ENCODE measurements around the gene BICD1. TPM values are rescaled to one million over a fixed set of nuclear protein-coding genes. Genes with fewer than 3 reads are reported as not detected.

The BICD1 gene
- total and polyA plus RNA-seq, 5 donors from 2014 or later = 8.0 to 23.6 (median 9.4) TPM

GRCh38 chr12:32379667-32380066 is 273.0 kb downstream of the BICD1 start:
- Mint-ChIP-seq H3K27me3 (peaks cover 17% of the 10 kb centered on the region), H3K4me3 (no peak overlapping the region), H3K36me3 (no peaks in the 10 kb centered on the region), H3K27ac (no peak overlapping the region), H3K9me3 (no peaks in the 10 kb centered on the region), H3K4me1 (no peaks in the 10 kb centered on the region)
- H3K4me1 ChIP-seq (ENCODE audit: control insufficient read depth, insufficient read depth, low read length, poor library complexity, severe bottlenecking) = no peaks in the 10 kb centered on the region
- ATAC-seq (ENCODE audit: low read depth in 2 of 2) = no peak
- no peak for DNase-seq
- no peaks in the 10 kb centered on the region for H3K36me3 ChIP-seq (ENCODE audit: control insufficient read depth, insufficient read depth, low read length)
- no peaks in the 10 kb centered on the region for H3K9me3 ChIP-seq (ENCODE audit: control insufficient read depth in 2 of 2, low read length in 2 of 2)
- no peak overlapping the region for H3K27ac ChIP-seq (ENCODE audit: insufficient read depth, low read length, poor library complexity, severe bottlenecking)
- H3K27me3 ChIP-seq (ENCODE audit: control insufficient read depth, insufficient read depth, low read length) = peaks cover 4% of the 10 kb centered on the region
- H3K4me3 ChIP-seq (ENCODE audit: low read depth, low read length) = no peak overlapping the region

DNA sequence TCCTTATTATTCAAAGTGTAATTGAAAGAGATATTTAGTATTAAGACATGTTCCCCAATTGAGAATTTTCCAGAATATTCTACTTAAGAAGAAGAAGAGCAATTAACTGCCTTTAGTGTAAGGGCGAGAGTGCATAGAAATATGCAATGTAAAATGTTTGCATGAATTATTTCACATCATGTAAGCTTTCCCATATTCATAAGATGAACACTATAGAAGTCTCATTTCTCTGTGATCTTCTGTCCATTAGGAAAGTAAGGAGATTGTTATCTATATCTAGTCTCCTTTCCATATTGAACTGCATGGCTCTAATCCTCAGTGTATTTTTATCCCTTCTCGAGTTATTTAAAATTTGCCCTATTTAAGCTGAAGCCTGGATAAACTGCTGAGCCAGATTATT is 275.6 kb downstream of the BICD1 start:
- no peak for ATAC-seq (ENCODE audit: low read depth in 2 of 2)
- no peak for DNase-seq
- no peaks in the 10 kb centered on the region for H3K4me1 ChIP-seq (ENCODE audit: control insufficient read depth, insufficient read depth, low read length, poor library complexity, severe bottlenecking)
- no peaks in the 10 kb centered on the region for H3K4me1 Mint-ChIP-seq
- no peak overlapping the region for H3K27ac ChIP-seq (ENCODE audit: insufficient read depth, low read length, poor library complexity, severe bottlenecking)
- no peaks in the 10 kb centered on the region for H3K36me3 Mint-ChIP-seq
- no peak overlapping the region for H3K4me3 ChIP-seq (ENCODE audit: low read depth, low read length)
- H3K9me3 ChIP-seq (ENCODE audit: control insufficient read depth in 2 of 2, low read length in 2 of 2) = no peaks in the 10 kb centered on the region
- peaks cover 7% of the 10 kb centered on the region for H3K27me3 ChIP-seq (ENCODE audit: control insufficient read depth, insufficient read depth, low read length)
- peaks cover 17% of the 10 kb centered on the region for H3K27me3 Mint-ChIP-seq
- no peak overlapping the region for H3K27ac Mint-ChIP-seq
- no peak overlapping the region for H3K4me3 Mint-ChIP-seq
- H3K9me3 Mint-ChIP-seq = no peaks in the 10 kb centered on the region
- no peaks in the 10 kb centered on the region for H3K36me3 ChIP-seq (ENCODE audit: control insufficient read depth, insufficient read depth, low read length)

- Mint-ChIP-seq H3K36me3 (no peaks in the 10 kb centered on the region), H3K9me3 (peaks cover 0 to 3% (median 0%) of the 10 kb centered on the region in 7 donors), H3K4me1 (peaks cover 0 to 4% (median 2%) of the 10 kb centered on the region in 4 donors), H3K27ac (no peak overlapping the region), H3K4me3 (peak overlapping the region in 2 of 4 donors; percentile 26 to 35), H3K27me3 (peaks cover 50% of the 10 kb centered on the region)
- Histone ChIP-seq H3K36me3 (ENCODE audit: control insufficient read depth, insufficient read depth, low read length) (no peaks in the 10 kb centered on the region), H3K4me1 (ENCODE audit: control insufficient read depth, insufficient read depth, low read length, poor library complexity, severe bottlenecking) (no peaks in the 10 kb centered on the region), H3K27ac (ENCODE audit: insufficient read depth, low read length, poor library complexity, severe bottlenecking) (no peak overlapping the region), H3K27me3 (ENCODE audit: control insufficient read depth, insufficient read depth, low read length) (peaks cover 6% of the 10 kb centered on the region), H3K9me3 (ENCODE audit: control insufficient read depth in 2 of 2, low read length in 2 of 2) (no peaks in the 10 kb centered on the region), H3K4me3 (ENCODE audit: low read depth, low read length) (no peak overlapping the region)
- ATAC-seq (ENCODE audit: low read depth in 2 of 2) (no peak), DNase-seq (peak in 2 of 3 donors; percentile 12 to 31)
These were observed 284.0 kb downstream of the BICD1 start for GRCh38 chr12:32390572-32391219.

- Histone ChIP-seq H3K4me1 (ENCODE audit: control insufficient read depth, insufficient read depth, low read length, poor library complexity, severe bottlenecking) (peaks cover 11% of the 10 kb centered on the region), H3K27me3 (ENCODE audit: control insufficient read depth, insufficient read depth, low read length) (peaks cover 10% of the 10 kb centered on the region), H3K9me3 (ENCODE audit: control insufficient read depth in 2 of 2, low read length in 2 of 2) (no peaks in the 10 kb centered on the region), H3K36me3 (ENCODE audit: control insufficient read depth, insufficient read depth, low read length) (no peaks in the 10 kb centered on the region), H3K27ac (ENCODE audit: insufficient read depth, low read length, poor library complexity, severe bottlenecking) (no peak overlapping the region), H3K4me3 (ENCODE audit: low read depth, low read length) (no peak overlapping the region)
- H3K27me3 Mint-ChIP-seq = peaks cover 63% of the 10 kb centered on the region
- no peaks in the 10 kb centered on the region for H3K36me3 Mint-ChIP-seq
- DNase-seq = no peak
- H3K27ac Mint-ChIP-seq = no peak overlapping the region
- H3K4me3 Mint-ChIP-seq = no peak overlapping the region
- ATAC-seq (ENCODE audit: low read depth in 2 of 2) = no peak
- H3K9me3 Mint-ChIP-seq = no peaks in the 10 kb centered on the region
- peaks cover 0 to 8% (median 5%) of the 10 kb centered on the region in 4 donors for H3K4me1 Mint-ChIP-seq
These were observed 288.4 kb downstream of the BICD1 start for GRCh38 chr12:32395026-32395425.

DNA sequence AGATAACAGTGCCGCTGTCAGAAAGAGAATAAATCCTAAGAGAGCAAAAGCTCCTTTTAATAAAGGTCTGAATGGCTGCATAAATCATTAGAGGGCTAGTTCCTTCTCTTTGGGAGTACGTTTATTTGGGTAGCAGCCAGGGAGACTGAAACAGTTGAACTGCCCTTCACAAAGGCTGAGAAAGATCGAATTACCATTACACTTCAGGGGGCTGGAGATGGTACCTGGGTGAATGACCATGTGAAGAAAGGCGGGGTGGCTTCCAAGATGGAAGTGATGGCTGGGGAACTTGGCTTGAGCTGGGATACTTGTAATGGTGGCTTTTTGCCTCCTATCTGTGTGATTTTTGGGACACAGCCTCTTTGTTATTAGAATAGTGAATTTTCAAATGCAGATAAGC is 291.0 kb downstream of the BICD1 start:
- Mint-ChIP-seq H3K27ac (no peak overlapping the region), H3K36me3 (no peaks in the 10 kb centered on the region), H3K9me3 (no peaks in the 10 kb centered on the region), H3K4me1 (peaks cover 6 to 13% (median 9%) of the 10 kb centered on the region in 4 donors), H3K4me3 (peak overlapping the region in 2 of 4 donors; percentile 12 to 13), H3K27me3 (peaks cover 60% of the 10 kb centered on the region)
- Histone ChIP-seq H3K9me3 (ENCODE audit: control insufficient read depth in 2 of 2, low read length in 2 of 2) (no peaks in the 10 kb centered on the region), H3K4me3 (ENCODE audit: low read depth, low read length) (no peak overlapping the region), H3K4me1 (ENCODE audit: control insufficient read depth, insufficient read depth, low read length, poor library complexity, severe bottlenecking) (peaks cover 14% of the 10 kb centered on the region), H3K27ac (ENCODE audit: insufficient read depth, low read length, poor library complexity, severe bottlenecking) (no peak overlapping the region), H3K27me3 (ENCODE audit: control insufficient read depth, insufficient read depth, low read length) (peaks cover 15% of the 10 kb centered on the region), H3K36me3 (ENCODE audit: control insufficient read depth, insufficient read depth, low read length) (no peaks in the 10 kb centered on the region)
- ATAC-seq (ENCODE audit: low read depth in 2 of 2) = no peak
- no peak for DNase-seq

- ATAC-seq (ENCODE audit: low read depth in 2 of 2) (no peak), DNase-seq (no peak)
- H3K4me3 ChIP-seq (ENCODE audit: low read depth, low read length) = no peak overlapping the region
- H3K4me3 Mint-ChIP-seq = peak overlapping the region in 1 of 4 donors; percentile 84
- H3K4me1 ChIP-seq (ENCODE audit: control insufficient read depth, insufficient read depth, low read length, poor library complexity, severe bottlenecking) = peaks cover 14% of the 10 kb centered on the region
- no peaks in the 10 kb centered on the region for H3K36me3 ChIP-seq (ENCODE audit: control insufficient read depth, insufficient read depth, low read length)
- no peak overlapping the region for H3K27ac Mint-ChIP-seq
- peaks cover 6 to 13% (median 9%) of the 10 kb centered on the region in 4 donors for H3K4me1 Mint-ChIP-seq
- peaks cover 18% of the 10 kb centered on the region for H3K27me3 ChIP-seq (ENCODE audit: control insufficient read depth, insufficient read depth, low read length)
- H3K9me3 Mint-ChIP-seq = no peaks in the 10 kb centered on the region
- H3K9me3 ChIP-seq (ENCODE audit: control insufficient read depth in 2 of 2, low read length in 2 of 2) = no peaks in the 10 kb centered on the region
- H3K36me3 Mint-ChIP-seq = no peaks in the 10 kb centered on the region
- H3K27me3 Mint-ChIP-seq = peaks cover 60% of the 10 kb centered on the region
- H3K27ac ChIP-seq (ENCODE audit: insufficient read depth, low read length, poor library complexity, severe bottlenecking) = no peak overlapping the region
These were observed 291.5 kb downstream of the BICD1 start for GRCh38 chr12:32398181-32398580.

DNA sequence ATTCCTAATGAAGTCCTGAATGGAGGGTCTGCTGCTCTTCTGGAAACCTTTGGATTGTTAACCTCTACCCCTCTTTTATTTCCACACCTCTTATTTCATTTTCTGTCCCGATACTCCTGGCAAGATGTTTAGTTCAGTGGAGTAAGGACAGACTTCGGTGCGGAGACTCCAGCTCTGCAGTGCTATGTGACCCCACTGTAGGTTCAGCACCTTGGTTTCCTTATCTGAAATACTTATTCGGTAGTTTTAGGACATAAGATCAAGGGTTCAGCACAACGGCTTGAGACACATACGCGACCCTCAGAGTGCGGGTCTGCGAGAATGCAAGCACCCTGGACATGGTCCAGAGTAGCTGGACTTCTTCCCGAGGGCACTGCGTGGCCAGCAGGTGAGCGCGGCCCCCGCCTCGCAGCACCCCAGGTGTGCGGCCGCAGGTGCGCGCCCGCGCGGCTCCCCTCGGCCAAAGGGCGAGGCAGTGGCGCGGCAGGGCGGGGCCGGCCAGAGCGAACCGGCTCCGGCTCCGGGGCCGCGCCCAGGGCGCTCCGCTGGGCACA is 292.2 kb downstream of the BICD1 start:
- peaks cover 6 to 13% (median 9%) of the 10 kb centered on the region in 4 donors for H3K4me1 Mint-ChIP-seq
- peak overlapping the region; percentile 48 to 84 (median 77) for H3K4me3 Mint-ChIP-seq
- no peaks in the 10 kb centered on the region for H3K9me3 Mint-ChIP-seq
- DNase-seq (peak in 1 of 3 donors; percentile 5), ATAC-seq (ENCODE audit: low read depth in 2 of 2) (no peak)
- Histone ChIP-seq H3K27ac (ENCODE audit: insufficient read depth, low read length, poor library complexity, severe bottlenecking) (no peak overlapping the region), H3K4me1 (ENCODE audit: control insufficient read depth, insufficient read depth, low read length, poor library complexity, severe bottlenecking) (peaks cover 14% of the 10 kb centered on the region), H3K36me3 (ENCODE audit: control insufficient read depth, insufficient read depth, low read length) (no peaks in the 10 kb centered on the region), H3K9me3 (ENCODE audit: control insufficient read depth in 2 of 2, low read length in 2 of 2) (no peaks in the 10 kb centered on the region), H3K27me3 (ENCODE audit: control insufficient read depth, insufficient read depth, low read length) (peaks cover 18% of the 10 kb centered on the region), H3K4me3 (ENCODE audit: low read depth, low read length) (no peak overlapping the region)
- peaks cover 59% of the 10 kb centered on the region for H3K27me3 Mint-ChIP-seq
- no peak overlapping the region for H3K27ac Mint-ChIP-seq
- no peaks in the 10 kb centered on the region for H3K36me3 Mint-ChIP-seq
